HG03097 (cell line): Measurements from ENCODE around the gene SP9.

Experiments
- ATAC-seq: cut with Tn5 transposase; IDR thresholded peaks from one replicate; pipeline ENCODE4 v1.9.1; 2021; ENCODE audit not compliant: unreplicated experiment, low FRiP score

The SP9 gene

GRCh38 chr2:174334781-174335251 is at the start of gene SP9:
TSS of gene SP9 (plus strand) at chr2:174334954. CDS start at chr2:174335093, 139 bp downstream.
- ATAC-seq, result no peak

- no peak for ATAC-seq
These were observed 48.6 kb upstream of the SP9 start for GRCh38 chr2:174286172-174286571.

- no peak for ATAC-seq
These were observed 41.8 kb upstream of the SP9 start for GRCh38 chr2:174292908-174293307.

GRCh38 chr2:174300114-174300513 is 34.6 kb upstream of the SP9 start:
- no peak for ATAC-seq

- no peak for ATAC-seq
These were observed 22.0 kb upstream of the SP9 start for GRCh38 chr2:174312581-174313234.

GRCh38 chr2:174322149-174322548 is 12.6 kb upstream of the SP9 start:
- no peak for ATAC-seq

- ATAC-seq, result no peak
These were observed 12.0 kb upstream of the SP9 start for GRCh38 chr2:174322746-174323145.

- no peak for ATAC-seq
These were observed 10.2 kb upstream of the SP9 start for GRCh38 chr2:174324530-174324929.

- ATAC-seq, result no peak
These were observed 9.2 kb upstream of the SP9 start for GRCh38 chr2:174325373-174326160.

GRCh38 chr2:174326161-174327020 is 8.4 kb upstream of the SP9 start:
- no peak for ATAC-seq

GRCh38 chr2:174327021-174327840 is 7.5 kb upstream of the SP9 start:
- ATAC-seq, result no peak

GRCh38 chr2:174327841-174328113 is 7.0 kb upstream of the SP9 start:
- ATAC-seq, result no peak

GRCh38 chr2:174328114-174328960 is 6.4 kb upstream of the SP9 start:
- ATAC-seq, result no peak

- no peak for ATAC-seq
These were observed 5.6 kb upstream of the SP9 start for GRCh38 chr2:174328961-174329715.

GRCh38 chr2:174330945-174331594 is 3.7 kb upstream of the SP9 start:
- ATAC-seq, result no peak

GRCh38 chr2:174331595-174332216 is 3.0 kb upstream of the SP9 start:
- ATAC-seq, result no peak

GRCh38 chr2:174332217-174332963 is 2.4 kb upstream of the SP9 start:
- ATAC-seq, result no peak
